AG04450 (cell line): ENCODE measurements around the gene ITPK1. TPM values are rescaled to one million over a fixed set of nuclear protein-coding genes. Genes with fewer than 3 reads are reported as not detected.

Experiments used
- CTCF ChIA-PET: fragments of 300-600, 350-600 bp; formaldehyde crosslinking; extraction: SDS; loops from one replicate; lab custom pipeline; 2022; ENCODE audit warnings: antibody characterized with exemption, inconsistent platforms; lab: Charles Lee
- POLR2A ChIA-PET: fragments of 350-600 bp; formaldehyde crosslinking; extraction: SDS; loops from one replicate; lab custom pipeline; 2021; ENCODE audit warnings: antibody characterized with exemption, inconsistent platforms; lab: Yijun Ruan, JAX
- DNase-seq: peaks from one replicate; pipeline ENCODE4 v3.0.0-alpha.2; 2011; ENCODE audit warnings: low read depth, low spot score
- H3K27ac ChIP-seq: one replicate; pipeline ENCODE4 v1.5.1; 2012; ENCODE audit warnings: low read depth, low read length, control low read depth
- H3K27me3 ChIP-seq: one replicate; pipeline ENCODE4 v1.6.0; 2012; ENCODE audit warnings: low read length; ENCODE audit not compliant: control insufficient read depth, insufficient read depth
- H3K4me3 ChIP-seq: 2 replicates; pipeline ENCODE4 v1.5.1; 2011; ENCODE audit warnings: mild to moderate bottlenecking, low read depth, low read length, control low read depth
- H3K9me3 ChIP-seq: 2 replicates; pipeline ENCODE4 v1.5.1; 2012; ENCODE audit warnings: low read length; ENCODE audit not compliant: control insufficient read depth, insufficient read depth
- polyA plus RNA-seq: library from polyadenylated mRNA; depleted of rRNA; stranded (reverse); fragments of >200 nt; gene quantifications from 2 replicates; pipeline ENCODE4 v1.2.3, GENCODE V29; 2011
- TF ChIP-seq, protein P1 (sequence below): IDR thresholded peaks from 2 replicates; pipeline ENCODE4 v1.5.1; 2011; ENCODE audit warnings: low read depth, low read length, control low read depth, inconsistent platforms

ITPK1 gene
- polyA plus RNA-seq, 1 experiment, result 13.6 TPM

DNA sequence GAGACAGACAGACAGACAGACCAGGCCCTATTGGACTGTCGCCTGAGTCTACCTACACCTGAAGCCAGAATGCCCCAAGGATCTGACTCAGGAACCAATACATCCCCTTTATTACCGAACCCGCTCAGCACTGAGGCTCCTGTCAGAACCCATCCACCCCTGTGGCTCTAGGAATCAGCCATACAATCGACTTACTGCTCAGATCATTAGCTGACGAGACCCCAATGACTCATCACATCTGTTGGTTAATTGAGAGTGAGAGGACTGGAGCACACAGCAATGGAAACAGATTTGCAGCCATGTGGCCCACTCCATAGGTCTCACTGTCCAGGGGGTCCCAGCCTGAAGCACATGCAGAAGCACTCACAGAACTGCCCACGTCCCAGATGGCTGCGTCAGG lies 15.2 kb downstream of the ITPK1 start:
- Histone ChIP-seq H3K27ac (no peak overlapping the region), H3K4me3 (no peak overlapping the region), H3K27me3 (no peaks in the 10 kb centered on the region), H3K9me3 (no peaks in the 10 kb centered on the region; the same call in 1 of the 2 replicates)
- TF ChIP-seq, protein P1, sequence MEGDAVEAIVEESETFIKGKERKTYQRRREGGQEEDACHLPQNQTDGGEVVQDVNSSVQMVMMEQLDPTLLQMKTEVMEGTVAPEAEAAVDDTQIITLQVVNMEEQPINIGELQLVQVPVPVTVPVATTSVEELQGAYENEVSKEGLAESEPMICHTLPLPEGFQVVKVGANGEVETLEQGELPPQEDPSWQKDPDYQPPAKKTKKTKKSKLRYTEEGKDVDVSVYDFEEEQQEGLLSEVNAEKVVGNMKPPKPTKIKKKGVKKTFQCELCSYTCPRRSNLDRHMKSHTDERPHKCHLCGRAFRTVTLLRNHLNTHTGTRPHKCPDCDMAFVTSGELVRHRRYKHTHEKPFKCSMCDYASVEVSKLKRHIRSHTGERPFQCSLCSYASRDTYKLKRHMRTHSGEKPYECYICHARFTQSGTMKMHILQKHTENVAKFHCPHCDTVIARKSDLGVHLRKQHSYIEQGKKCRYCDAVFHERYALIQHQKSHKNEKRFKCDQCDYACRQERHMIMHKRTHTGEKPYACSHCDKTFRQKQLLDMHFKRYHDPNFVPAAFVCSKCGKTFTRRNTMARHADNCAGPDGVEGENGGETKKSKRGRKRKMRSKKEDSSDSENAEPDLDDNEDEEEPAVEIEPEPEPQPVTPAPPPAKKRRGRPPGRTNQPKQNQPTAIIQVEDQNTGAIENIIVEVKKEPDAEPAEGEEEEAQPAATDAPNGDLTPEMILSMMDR, result no peak
- ChIA-PET POLR2A (no interaction called here), CTCF (interaction anchor here (8.0 kb wide), 1 partner anchor 13 kb away, joined by 68 read pairs; no protein-coding TSS in a partner anchor)
- DNase-seq, result no peak

DNA sequence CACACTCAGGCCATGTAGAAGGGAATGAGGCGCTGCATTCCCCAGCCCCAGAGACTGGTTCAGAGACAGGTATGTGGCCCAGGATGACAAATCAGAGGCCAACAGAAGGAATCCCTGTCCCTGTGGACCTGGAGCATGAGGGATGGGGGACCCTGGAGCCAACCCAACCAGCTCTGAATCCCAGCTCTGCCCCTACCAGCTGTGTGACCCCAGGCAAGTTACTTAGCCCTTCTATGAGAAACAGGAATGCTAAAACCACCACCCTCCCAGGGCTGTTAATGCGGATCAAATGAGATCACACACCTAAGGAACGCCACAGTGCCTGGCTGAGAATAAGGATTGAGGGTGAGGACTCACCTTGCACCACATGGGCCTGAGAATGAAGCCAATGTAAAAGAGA lies 15.6 kb downstream of the ITPK1 start:
- POLR2A ChIA-PET, result no interaction called here
- Histone ChIP-seq H3K27me3 (no peaks in the 10 kb centered on the region), H3K4me3 (no peak overlapping the region), H3K27ac (no peak overlapping the region), H3K9me3 (no peaks in the 10 kb centered on the region; the same call in 1 of the 2 replicates)
- CTCF ChIA-PET, result interaction anchor here (8.0 kb wide), 1 partner anchor 13 kb away, joined by 68 read pairs; no protein-coding TSS in a partner anchor
- DNase-seq, result no peak
- TF ChIP-seq, protein P1, result no peak

DNA sequence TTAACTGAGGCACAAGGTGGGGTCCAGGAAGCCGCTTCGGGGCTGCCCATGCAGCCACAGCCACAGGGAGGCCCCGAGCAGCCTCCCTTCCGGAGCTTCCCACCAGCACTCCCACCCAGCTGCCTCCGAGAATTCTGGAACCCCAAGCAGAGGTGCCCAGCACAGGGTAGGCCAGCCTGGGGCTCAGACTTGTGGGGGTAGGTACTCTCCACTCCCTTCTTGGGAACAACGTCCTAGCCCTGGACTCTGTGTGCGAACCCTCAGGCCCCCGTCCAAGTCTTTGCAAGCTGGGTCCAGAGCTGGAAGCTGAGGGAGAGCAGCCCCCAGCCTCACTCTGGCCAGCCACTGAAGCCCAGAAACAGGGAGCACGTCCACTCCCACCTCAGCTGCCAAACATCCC lies 16.1 kb downstream of the ITPK1 start:
- ChIA-PET CTCF (interaction anchor here (0.6 to 8.0 kb wide), 2 partner anchors 14 to 408 kb away, joined by 3 to 68 read pairs; no protein-coding TSS in a partner anchor), POLR2A (no interaction called here)
- no peaks in the 10 kb centered on the region; the same call in 1 of the 2 replicates for H3K9me3 ChIP-seq
- no peaks in the 10 kb centered on the region for H3K27me3 ChIP-seq
- TF ChIP-seq, protein P1, result no peak
- no peak overlapping the region for H3K27ac ChIP-seq
- H3K4me3 ChIP-seq, result no peak overlapping the region
- no peak for DNase-seq

DNA sequence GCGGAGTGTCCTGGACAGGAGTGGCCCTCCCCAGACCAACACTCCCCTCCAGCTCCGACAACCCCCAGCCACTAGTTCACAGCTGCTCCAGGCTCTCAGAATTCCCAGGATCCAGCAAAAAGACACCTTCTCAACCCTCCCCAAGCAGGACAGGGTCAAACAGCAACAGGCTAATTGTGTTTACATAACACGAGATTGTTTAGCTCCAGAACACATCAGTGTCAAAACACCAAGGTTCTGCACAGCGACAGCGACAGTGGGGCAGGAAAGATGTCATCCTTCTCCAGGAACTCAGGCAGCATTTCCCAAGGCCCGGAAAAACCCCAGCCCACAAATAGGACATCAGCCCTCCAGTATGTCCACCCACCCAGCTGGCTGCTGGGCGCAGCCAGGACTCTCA lies 16.5 kb downstream of the ITPK1 start:
- no peak overlapping the region for H3K4me3 ChIP-seq
- H3K9me3 ChIP-seq, result no peaks in the 10 kb centered on the region; the same call in 1 of the 2 replicates
- TF ChIP-seq, protein P1, result no peak
- CTCF ChIA-PET, result interaction anchor here (0.6 to 8.0 kb wide), 2 partner anchors 14 to 409 kb away, joined by 3 to 68 read pairs; no protein-coding TSS in a partner anchor
- H3K27me3 ChIP-seq, result no peaks in the 10 kb centered on the region
- H3K27ac ChIP-seq, result no peak overlapping the region
- POLR2A ChIA-PET, result no interaction called here
- DNase-seq, result no peak

DNA sequence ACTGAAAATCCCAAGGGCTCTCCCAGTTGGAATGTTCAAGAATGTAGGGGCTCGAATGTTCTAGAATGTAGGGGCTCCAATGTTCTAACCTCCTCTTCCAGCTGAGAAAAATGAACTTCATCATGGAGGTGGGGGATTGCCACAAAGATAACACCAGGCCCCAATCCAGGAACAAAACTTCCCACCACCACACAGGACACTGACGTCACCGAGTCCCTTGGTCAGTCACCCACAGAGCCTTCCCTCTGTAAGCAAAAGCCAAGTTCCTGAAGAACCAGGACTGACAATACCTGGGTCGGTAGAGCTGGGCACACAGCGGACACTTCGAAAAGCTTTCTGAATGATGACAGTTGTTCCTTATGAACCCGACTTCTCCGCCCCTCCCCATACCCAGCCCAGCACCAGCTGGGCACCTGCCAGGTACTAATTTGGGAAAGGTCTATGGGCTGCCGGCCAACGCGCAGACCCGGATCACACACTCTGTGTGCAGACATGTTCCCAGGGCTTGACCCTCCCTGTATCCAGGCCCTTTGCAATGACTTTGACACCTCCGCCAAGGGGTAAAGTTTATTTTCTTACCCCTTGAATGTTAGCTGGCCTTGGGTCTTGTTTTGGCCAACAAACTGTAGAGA lies 18.9 kb downstream of the ITPK1 start:
- DNase-seq, result no peak
- POLR2A ChIA-PET, result no interaction called here
- no peak overlapping the region for H3K4me3 ChIP-seq
- H3K27ac ChIP-seq, result no peak overlapping the region
- H3K27me3 ChIP-seq, result no peaks in the 10 kb centered on the region
- CTCF ChIA-PET, result interaction anchor here (3.5 kb wide), 1 partner anchor 16 kb away, joined by 25 read pairs; no protein-coding TSS in a partner anchor
- no peaks in the 10 kb centered on the region for H3K9me3 ChIP-seq
- TF ChIP-seq, protein P1, result no peak
